HEK293 (cell line): ENCODE measurements around the gene POR.

Source experiments
- ZFP3 ChIP-seq: fragments of 450-650 bp; formaldehyde crosslinking; IDR thresholded peaks from 2 replicates; pipeline ENCODE4 v1.5.1; 2016; ENCODE audit warnings: low read depth, missing biosample characterization, missing genetic modification characterization
- ZNF624 ChIP-seq: fragments of 450-650 bp; formaldehyde crosslinking; IDR thresholded peaks from 2 replicates; pipeline ENCODE4 v1.5.1; 2017; ENCODE audit warnings: missing biosample characterization, missing genetic modification characterization
- ZNF785 ChIP-seq: fragments of 450-650 bp; formaldehyde crosslinking; IDR thresholded peaks from 2 replicates; pipeline ENCODE4 v1.5.1; 2016; ENCODE audit warnings: missing biosample characterization, missing genetic modification characterization
- TF ChIP-seq, protein P1 (sequence below): fragments of 450-650 bp; formaldehyde crosslinking; IDR thresholded peaks from 2 replicates; pipeline ENCODE4 v1.5.1; 2016; ENCODE audit warnings: missing biosample characterization, missing genetic modification characterization

- TF ChIP-seq ZNF785 = no peak
- no peak for TF ChIP-seq ZFP3
- TF ChIP-seq ZNF624 (tag by site-specific recombination) = no peak
- TF ChIP-seq, protein P1, sequence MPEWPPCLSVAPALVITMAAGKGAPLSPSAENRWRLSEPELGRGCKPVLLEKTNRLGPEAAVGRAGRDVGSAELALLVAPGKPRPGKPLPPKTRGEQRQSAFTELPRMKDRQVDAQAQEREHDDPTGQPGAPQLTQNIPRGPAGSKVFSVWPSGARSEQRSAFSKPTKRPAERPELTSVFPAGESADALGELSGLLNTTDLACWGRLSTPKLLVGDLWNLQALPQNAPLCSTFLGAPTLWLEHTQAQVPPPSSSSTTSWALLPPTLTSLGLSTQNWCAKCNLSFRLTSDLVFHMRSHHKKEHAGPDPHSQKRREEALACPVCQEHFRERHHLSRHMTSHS (tag by site-specific recombination) = no peak
These were observed 30.6 kb downstream of the POR start for GRCh38 chr7:75945297-75946168.
